Cerebellar nuclear complex (tissue), 1 donor: Measurements from ENCODE around the gene KCNJ12.
"Not testable (repeated sequence)": the region's sequence is repeated elsewhere in the genome, so short reads cannot be mapped to it uniquely, and the experiment has no call there.

ENCODE experiments used
- DNase-seq, 2 experiments: peaks; one replicate each; lab custom pipeline; 2025; lab: John Stamatoyannopoulos, UW

The KCNJ12 gene

DNA sequence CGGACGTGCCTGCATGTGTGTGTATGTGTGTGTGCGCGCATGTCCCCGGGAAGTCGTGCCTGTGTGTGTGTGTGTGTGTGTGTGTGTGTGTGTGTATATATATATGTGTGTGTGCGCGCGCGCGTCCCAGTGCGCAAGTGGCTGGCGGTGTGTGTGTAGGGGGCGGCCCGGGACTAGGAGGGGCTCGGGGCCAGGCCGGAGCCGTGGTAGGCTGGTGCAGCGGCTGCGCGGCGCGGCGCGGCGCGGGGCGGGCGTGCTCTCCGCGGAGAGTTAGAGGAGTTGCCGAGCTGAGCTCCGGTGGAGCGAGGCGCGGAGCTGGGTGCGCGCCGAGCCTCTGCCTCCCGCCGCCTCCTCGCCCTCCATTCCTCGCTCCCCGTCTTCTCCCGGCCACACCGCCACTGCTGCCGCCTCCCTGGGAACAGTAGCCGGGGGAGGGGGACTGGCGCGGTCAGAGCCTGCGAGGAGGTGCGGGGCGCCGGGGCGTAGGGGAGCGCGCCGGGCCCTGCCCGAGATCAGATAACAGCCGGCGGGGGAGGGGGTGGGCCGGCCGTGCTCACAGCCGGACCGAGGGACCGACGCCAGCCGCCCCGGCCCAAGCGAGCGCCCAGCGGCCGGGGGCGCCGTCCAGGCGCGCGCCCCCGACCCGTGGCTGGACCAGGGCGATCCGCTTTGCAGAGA, at the start of gene KCNJ12:
TSS of gene KCNJ12 (plus strand) at position 277 of the 678 bp plus-strand sequence. CDS start 38,986 bp downstream, outside the sequence.
- DNase-seq, result no peak

DNA sequence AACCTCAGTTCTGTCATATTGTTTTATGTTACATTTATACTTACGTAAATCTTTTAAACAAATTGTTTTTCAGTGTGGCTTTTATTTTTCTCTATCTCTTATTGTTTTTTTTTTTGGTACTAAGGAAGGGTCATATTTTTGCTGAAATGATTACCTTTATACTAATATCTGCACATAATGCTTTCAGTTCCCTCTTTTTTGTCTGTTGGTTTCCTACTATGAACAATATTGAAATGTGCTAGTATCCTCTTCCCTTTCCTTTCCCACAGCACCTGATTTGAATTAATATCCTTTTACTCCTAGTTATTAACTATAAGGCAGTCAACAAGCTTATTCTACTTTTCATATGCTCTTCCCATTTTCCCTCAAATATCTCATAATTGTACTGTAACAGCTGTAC, 48.2 kb upstream of the KCNJ12 start:
- not testable (repeated sequence) for DNase-seq

DNA sequence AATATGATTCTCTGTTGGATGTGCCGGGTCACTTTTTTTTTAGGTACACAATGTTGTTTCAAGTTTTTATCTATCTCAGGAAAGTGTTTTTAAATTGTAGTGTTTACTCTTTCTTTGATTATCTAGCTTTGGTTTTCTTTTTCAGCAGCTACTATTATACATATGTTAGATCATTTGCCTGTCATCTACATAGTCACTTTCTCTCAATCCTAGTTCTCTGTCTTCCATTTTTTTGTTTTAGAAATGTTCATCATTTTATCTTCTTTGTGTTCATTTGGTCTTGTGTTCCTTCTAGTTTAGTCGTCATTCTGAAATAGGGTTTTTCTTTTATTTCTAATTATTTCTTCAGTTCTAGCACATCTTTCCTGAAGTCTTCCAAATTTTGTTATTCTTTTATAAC, 47.4 kb upstream of the KCNJ12 start:
- not testable (repeated sequence) for DNase-seq

DNA sequence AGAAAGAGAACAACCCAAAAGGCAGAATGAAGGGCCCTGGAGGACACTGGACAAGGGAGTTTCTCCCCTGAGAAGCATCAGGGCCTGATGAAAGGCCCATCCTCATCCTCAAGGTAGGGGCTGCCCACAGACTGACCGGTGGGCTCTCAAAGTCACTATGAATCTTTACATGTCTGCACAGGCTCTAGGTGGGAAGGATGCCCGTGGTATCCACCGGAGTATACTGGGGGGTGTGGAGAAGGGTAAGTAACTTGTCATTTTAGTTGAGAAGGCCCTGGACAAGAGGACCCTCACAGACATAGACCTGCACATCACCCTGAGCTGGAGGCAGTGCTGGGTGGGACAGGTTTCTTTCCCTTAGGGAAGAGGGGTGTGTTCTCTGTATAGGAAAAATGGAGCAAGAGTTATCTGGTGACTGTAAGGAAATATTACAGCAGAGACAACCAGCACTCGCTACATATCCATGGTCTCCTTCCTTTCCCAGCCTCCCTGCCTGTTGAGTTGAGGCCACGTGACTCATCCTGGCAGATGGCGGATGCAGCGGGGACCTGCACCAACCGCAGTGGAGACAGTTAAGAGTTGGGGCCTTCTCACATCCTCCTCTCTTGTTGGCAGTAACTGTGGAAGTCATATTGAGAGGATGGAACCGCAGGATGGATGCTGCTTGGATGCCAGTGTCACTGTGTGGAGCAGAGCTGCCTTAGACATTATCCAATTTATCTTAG, 45.6 kb upstream of the KCNJ12 start:
- DNase-seq, result no peak

DNA sequence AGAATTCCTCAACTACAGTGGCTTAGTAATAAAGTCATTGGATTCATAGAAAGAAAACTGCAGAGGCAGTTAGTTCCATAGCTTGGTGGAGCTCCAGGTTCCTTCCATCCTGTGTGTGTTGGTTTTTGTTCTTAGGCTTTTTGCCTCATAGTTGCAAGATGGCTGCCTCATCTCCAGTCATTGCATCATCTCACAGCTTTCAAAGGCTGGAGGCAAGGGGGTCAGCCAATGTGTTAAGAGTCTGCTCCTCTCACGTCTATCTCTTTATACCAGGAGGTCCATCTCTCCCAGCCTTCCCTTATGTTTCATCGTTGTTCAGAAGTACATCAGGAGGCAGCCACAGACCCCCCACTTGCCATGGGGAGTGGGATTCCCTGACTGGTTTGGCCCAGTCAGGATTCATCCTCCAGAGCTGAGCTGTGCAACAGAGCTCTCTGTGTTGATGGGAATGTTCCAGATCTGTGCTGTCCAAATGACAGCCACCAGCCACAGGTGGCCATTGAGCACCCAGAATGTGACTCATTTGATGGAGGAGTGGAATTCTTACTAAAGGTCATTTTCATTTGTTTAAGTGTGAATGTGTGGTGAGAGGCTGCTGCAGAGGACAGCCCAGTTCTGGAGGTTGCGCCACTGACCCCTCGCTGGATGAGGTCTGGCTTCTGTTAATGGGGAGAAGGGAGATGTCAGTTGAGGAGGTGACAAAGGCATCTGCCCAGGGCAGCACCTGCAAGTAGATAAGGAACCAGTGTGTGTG, 39.4 kb upstream of the KCNJ12 start:
- DNase-seq, result not testable (repeated sequence)

DNA sequence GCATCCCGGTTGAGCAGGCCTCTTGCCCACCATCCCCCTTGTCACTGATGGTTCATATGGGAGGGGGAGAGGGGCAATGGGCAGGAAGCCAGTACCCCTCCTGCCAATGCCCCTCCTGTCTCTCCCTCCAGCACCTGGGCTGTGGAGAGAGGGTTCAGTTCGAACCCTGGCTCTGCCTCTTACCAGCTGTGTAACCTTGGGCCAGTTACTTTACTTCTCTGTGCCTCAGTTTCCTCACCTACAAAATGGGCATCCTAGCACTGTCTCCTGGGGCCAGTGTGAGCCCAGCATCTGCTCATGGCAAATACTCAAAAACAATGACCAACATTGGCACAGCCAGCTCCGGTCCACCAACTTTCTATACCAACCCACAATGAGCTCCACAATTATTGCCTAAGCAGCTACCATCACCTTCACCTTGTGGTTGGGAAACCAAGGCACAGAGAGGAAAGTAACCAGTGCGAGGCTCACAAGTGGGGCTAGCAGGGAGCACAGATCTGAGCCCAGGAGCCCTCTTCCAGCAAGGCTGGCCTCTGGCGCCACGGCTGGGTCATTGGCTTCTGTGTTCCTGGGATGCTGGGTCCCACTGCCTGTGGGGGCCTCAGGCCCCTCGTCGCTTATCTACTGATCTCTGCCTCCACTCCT, 38.1 kb upstream of the KCNJ12 start:
- not testable (repeated sequence) for DNase-seq

DNA sequence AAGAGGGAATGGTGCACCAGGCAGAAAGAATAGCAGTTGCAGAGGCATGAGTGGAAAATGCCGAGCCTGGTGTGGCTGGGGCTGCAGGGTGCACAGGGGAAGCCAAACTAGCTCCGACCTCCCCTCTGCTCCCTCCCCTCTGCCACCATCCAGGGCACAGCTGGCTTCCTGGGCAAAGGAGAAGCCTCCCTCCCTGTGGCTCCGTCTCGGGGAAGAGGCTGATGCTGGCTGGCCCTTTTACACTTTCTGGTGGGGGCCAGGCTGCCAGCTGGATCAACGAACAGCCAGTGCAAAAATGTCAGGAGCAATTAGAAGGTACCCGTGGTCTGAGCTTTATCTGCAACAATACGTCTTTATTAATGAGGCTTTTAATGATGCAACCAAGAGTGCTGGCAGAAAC, 37.1 kb upstream of the KCNJ12 start:
- no peak for DNase-seq

DNA sequence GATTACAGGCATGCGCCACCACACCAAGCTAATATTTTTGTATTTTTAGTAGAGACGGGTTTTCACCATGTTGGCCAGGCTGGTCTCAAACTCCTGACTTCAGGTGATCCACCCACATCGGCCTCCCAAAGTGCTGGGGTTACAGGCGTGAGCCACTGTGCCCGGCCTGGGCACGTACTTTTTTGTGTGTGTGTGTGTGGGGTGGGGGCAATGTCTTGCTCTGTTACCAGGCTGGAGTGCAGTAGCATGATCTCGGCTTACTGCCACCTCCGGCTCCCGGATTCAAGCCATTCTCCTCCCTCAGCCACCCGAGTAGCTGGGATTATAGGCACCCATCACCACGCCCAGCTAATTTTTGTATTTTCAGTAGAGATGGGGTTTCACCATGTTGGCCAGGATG, 36.6 kb upstream of the KCNJ12 start:
- DNase-seq, result not testable (repeated sequence)

DNA sequence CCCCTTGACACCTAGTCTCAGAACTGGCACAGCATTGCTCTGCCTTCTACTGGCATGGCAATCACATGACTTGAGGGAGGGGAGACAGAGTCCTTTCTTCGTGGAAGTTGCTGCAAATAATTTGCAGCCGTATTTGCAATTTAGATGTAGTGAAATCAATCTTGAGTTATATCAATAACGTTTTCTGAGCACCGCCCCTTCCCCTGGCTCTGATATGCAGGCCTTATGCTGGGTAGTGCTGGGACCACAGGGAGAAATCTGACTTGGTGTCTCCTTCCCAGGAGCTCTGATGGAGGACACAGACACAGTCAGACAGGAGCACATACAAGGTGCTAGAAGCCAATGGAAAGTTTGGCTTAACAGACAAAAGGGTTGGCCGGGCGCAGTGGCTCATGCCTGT, 35.8 kb upstream of the KCNJ12 start:
- DNase-seq, result not testable (repeated sequence)

DNA sequence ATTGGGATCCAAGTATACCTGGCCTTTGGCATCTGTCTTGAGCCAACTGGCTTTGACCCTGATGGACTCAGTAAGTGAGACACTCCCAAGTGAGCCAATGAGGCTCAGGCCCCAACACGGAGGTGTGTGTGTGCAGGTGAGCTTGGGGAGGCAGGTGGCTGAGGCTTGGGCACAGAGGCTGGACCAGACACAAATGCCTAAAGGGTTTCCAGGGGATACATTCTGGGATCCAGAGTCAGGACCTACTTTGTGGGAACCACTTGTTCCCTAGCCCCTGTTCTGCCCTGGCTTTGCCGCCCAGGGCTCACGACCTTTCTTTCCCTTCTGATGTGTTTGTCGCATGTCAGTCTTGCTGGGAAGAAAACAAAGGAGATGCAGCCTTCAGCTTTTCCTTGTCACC, 34.9 kb upstream of the KCNJ12 start:
- not testable (repeated sequence) for DNase-seq

DNA sequence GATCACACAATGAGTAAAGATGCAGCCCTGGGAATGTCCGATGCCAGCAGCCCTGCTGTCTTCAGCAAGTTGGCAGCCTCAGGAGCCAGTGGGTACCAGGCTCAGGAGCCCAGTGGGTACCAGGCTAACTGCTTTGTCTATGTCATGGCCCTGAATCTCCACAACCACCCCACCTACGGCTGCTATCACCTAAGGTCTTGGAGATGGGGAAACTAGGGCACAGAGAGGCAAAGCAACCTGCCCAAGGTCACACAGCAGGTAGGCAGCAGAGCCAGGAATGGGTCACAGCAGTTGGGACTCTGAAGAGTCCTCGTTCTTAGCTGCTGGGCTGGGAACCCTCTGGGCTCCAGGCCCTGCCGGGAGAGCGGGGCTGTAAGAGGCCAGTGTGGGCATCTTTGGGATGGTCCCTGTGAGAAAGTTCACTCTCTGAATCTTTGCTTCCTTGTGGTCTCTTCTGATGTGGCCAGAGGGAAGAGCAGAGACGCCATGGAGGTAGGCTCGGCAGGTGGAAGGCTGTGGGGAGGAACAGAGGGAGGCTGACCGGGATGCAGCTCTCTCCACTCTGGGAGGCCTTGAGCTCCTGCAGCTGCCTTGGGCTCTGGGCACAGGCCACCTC, 34.1 kb upstream of the KCNJ12 start:
- not testable (repeated sequence) for DNase-seq

DNA sequence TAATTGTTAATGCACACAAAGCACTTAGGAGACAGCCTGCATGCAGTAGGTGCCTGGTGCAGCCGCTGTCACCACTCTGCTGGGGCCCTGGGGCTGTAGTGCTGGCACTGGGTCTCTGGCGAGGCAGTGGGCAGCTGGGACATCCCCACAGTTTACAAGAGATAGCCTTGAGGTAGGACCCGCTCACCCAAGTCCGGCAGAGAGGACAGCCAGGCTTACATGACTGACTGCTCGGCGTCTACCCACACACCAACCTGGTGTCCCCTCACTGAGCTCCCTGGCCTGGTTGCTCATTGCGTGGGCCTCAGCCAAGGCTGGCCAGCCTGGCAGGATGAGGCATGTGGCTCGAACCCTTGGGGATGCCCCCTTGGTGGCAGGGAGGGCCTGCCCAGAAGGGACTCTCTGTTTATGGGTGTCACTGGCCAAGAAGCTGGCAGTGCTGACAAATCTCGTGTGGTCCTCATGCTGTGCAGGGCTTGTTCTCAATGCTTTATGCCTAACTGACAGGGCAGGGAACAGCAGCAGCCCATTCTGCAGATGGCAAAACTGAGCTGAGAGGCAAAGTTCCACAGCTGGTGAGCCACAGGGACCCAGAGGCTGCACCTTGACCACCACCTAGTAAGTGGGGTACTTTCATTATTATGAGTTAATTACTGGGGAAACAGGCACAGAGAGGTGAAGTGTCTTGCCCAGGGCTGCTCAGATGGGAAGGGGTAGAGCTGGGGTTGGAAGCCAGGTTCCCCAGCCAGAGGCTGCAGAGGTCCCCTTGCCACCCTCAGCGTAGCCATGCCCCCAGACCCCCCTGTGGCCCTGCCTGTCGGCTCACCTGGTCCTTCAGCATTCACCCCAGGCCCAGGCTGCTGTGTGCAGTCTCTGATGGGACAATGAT, 32.9 kb upstream of the KCNJ12 start:
- not testable (repeated sequence) for DNase-seq

DNA sequence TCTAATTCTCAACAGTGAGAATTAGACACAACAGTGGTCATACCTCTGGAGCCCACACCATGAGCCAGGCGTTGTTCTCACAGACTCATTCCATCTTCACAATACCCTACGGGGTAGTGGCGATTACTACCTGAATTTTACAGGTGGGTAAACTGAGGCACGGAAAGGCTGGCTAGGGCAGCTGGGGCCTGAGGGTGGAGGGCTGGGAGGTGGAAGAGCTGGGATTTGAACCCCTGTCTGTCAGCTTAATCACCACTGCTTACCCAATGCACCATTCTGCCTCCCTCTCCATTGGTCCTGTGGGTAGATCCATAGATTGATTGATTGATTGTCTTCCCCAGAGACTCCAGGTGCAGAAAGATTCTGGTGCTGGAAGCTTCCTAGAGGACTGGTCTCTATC, 31.4 kb upstream of the KCNJ12 start:
- not testable (repeated sequence) for DNase-seq

DNA sequence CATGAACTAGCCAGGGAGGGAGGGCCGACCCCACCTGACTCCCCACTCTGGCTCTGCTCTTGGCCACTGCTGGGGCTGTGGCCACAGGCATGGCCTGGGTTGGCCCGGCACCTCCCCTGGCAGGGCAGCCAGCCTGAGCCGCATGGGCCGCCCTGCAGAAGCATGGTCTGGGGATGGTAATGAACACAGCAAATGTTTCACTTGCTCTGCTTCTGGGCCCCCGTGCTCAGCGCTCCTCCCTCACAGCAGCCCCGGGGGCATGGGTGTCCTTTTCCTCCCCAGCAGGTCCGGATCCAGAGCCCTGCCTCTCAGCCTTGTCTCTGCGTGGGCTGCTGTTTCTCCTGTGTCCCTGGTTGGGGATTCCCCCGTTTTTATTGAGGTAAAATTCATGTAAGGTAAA, 30.9 kb upstream of the KCNJ12 start:
- no peak for DNase-seq

DNA sequence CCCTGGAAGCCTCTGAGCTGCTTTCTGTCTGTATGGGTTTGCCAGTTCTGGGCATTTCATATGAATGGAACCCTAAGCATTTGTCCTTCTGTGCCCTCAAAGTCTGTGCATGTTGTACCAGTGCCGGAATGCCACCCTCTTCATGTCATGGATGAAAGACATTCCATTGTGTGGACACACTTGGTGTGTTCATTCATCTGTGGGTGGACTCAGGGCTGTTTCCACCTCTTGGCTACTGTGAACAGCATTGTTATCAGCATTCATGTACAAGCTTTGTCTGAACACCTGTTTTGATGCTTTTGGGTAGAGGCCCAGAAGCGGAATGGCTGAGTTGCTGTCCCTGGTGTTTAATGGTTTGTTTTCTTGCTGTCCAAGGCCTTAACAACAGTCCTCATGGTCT, 30.1 kb upstream of the KCNJ12 start:
- DNase-seq, result not testable (repeated sequence)

DNA sequence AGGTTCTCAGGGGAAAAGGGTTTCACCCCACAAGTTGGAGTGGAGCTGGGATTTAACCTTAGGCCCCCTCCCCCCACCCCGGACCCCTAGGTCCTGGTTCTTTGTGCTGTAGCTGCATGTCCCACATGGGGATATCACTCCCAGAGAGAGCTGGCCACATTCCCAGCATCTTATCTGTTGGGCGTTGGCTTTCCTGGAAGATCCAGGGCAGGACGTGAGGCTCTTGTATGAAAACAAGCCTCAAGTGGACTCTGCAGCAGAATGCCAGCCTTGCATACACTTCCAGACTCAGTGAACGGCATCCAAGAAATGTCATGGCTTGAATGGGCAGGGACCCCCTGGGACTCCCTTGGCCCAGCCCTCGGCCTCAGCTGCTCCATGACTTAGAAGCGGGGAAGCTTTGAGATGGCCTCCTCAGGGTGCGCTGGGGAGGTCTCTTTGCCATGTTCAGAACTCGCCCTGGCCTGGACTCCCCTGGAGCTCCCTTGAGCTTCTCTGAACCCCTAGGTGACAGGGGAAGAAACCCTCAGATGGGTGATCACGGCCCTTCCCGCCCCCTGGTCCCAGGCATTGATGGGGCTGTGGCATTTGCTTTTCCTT, 29.4 kb upstream of the KCNJ12 start:
- DNase-seq, result not testable (repeated sequence)

DNA sequence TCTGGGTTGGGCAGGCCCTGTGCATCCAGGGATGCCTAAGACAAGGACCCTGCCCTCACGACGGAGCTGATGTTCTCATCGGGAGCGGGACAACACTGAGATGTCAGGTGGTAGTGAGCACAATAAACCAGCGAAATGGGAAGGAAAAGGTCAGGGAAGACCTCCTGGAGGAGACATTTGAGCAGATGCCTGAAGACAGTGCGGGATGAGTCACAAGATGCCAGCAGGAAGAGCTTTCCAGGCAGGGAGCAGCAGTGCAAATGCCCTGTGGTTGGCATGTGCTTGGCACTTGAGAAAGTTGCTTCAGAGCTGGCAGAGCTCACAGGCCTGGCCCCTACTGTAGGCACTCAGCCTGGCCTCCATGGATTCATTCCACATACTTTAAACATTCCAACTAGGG, 28.5 kb upstream of the KCNJ12 start:
- not testable (repeated sequence) for DNase-seq

DNA sequence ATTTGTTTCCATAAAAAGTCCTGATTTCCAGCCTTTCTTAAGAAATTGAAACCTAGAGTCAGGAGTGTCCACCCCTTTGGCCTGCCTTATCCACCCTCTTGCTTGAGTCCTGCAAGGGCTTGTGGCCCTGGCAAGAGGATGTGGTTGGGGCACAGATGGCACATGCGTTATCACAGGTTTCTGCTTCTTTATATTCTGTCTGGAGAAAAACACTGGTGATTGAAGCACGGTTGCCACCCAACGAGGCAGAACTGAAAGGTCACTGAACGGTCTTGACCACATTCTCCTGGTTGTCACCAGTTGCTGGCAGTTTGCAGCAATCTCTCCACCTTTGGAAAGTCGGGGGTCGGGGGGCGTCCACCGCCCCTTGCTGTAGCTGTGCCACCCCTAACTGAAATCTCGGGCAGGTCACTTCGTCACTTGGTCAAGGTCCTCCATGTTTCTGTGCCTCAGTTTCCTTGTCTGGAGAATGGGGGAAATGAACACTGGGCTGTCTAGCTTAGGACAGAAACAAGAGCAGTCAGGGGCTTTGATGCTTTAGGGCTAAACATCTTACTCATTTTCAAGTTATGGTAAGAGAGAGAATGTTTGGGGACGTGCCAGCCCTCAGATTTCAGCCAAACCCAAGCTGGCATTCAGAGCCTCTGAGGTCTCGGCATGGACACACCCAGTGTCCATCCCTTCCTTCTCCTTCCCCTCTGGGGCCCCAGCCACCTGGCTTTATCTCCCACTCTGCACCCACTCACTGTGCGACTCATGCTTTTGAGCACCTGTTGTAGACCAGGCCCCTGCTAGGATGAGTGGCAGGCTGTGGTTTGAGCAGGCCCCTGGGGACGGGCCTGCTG, 27.9 kb upstream of the KCNJ12 start:
- not testable (repeated sequence) for DNase-seq

DNA sequence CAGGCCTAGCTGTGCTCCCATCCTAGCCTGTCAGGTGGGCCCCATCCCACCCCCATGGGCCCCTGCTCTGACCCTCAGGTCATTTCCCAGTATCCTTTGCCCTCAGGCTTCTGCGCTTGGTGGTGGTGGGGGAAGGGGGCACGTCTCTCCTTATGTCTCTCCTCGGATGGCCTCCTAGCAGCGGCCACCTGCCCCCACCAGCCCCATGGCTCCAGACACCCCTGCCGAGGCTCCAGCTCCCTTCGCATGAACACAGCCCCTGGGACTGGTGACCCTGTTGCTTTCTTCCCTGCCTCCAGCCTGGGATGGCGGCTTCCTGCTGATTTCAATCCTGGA, 27.3 kb upstream of the KCNJ12 start:
- not testable (repeated sequence) for DNase-seq
